Measurements from ENCODE around the gene MEDAG.

MEDAG gene

DNA sequence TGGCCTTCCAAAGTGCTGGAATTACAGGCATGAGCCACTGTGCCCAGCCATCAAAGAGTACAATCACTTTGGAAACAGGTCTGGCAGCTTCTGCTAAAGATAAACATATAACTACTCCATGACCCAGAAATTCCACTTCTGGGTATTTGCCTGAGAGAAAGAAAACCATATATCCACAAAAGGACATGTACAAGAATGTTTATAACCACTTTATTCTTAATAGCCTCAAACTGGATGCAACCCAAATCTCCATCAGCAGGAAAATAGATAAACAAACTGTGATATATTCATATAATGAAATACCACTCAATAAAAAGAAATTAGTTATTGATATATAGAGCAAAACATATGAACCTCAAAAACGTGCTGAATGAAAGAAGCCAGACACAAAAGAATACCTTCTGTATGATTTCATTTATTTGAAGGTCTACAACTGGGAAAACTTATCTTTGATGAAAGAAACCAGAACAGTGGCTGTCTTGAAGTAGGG lies 66.9 kb downstream of the MEDAG start:
- TF ChIP-seq POLR2A (IDR thresholded peaks at IDR 0.05; ENCODE audit: low read length) (no peak), GATA1 (IDR thresholded peaks at IDR 0.05; ENCODE audit: low read depth, low read length) (no peak)
- no peak for DNase-seq

- TF ChIP-seq GATA1 (IDR thresholded peaks at IDR 0.05; ENCODE audit: low read depth, low read length) (no peak), POLR2A (IDR thresholded peaks at IDR 0.05; ENCODE audit: low read length) (no peak)
- DNase-seq: no peak
Measured at GRCh38 chr13:30974350-30974749, 68.3 kb downstream of the MEDAG start.
